NCI-H146 treated with DMSO at 0.1 percent for 48 hours (cell line): Measurements from ENCODE around the gene ANKS1B.

Source experiments
- DNase-seq: peaks from one replicate; lab custom pipeline; 2025; ENCODE audit not compliant: unreplicated experiment; lab: John Stamatoyannopoulos, UW

The ANKS1B gene

GRCh38 chr12:99029511-99030271, 955.0 kb downstream of the ANKS1B start:
- DNase-seq = no peak

GRCh38 chr12:99027461-99027860, 957.3 kb downstream of the ANKS1B start:
- no peak for DNase-seq

DNA sequence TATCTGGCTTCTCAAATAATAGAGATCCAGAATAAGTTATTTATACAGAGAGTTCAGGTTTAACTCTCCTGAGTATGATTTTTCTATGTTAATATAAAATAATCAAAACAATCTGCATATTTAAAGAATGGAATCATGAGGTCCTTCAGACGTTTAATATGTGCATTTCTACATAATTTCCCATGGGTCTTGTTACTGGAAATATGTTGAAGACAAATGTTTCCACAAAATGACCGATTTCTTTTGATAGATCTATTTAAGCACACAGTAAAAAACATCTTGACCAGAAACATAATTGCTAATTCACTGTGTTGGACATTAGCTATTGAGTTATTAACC, 957.7 kb downstream of the ANKS1B start:
- DNase-seq = no peak

GRCh38 chr12:99026332-99027054, 958.2 kb downstream of the ANKS1B start:
- DNase-seq = no peak

GRCh38 chr12:99024870-99025269, 959.9 kb downstream of the ANKS1B start:
- DNase-seq = no peak

GRCh38 chr12:99024191-99024590, 960.5 kb downstream of the ANKS1B start:
- no peak for DNase-seq

- DNase-seq = no peak
Observed at GRCh38 chr12:99020871-99021270, 963.9 kb downstream of the ANKS1B start.

DNA sequence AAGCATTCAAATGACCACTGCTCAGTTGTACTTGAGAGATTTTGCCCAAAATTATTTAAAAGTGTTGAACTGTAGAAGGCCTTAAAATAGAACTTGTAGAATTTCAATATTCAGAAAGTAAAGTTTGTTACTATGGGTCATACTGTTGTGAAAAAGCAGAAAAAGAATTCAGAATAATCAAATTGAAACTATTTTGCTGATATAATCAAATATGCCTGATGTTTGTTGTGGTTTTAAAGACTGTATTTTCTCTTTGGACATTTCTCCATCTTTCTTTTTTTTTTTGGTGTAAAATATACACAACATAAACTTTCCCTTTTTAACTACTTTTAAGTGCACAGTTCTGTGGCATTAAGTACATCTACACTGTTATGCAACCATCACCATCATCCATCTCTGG, 964.9 kb downstream of the ANKS1B start:
- DNase-seq = no peak

GRCh38 chr12:99017971-99018370, 966.8 kb downstream of the ANKS1B start:
- DNase-seq = no peak

DNA sequence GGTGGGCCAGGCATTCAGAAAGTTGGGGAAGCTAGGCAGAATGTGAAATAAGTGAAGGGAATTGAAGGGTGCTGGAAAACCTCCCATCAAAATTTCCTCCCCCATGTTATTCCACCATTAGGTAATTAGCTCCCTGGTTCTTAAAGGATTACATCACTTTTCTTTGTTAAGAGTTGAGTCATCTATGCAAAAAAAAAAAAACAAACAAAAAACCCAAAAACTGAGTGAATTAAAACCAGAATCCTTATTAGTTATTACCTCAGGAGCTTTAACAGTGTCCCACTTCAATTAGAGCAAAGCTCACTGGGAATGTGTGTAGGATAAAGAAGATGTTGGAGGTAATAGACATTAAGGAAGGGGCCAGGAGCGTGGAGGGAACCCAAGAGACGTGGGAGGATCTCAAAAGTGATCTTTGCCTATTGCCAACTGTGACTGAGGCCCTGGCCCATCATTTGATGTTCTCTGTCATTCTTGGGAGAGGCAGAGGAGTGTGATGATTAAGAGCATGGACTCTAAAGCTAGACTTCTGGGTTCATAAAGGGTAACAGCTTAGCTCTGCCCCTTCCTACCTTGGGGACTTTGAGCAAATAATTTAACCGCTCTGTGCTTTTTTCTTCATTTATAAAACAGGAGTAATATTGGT, 975.0 kb downstream of the ANKS1B start:
- DNase-seq = no peak

DNA sequence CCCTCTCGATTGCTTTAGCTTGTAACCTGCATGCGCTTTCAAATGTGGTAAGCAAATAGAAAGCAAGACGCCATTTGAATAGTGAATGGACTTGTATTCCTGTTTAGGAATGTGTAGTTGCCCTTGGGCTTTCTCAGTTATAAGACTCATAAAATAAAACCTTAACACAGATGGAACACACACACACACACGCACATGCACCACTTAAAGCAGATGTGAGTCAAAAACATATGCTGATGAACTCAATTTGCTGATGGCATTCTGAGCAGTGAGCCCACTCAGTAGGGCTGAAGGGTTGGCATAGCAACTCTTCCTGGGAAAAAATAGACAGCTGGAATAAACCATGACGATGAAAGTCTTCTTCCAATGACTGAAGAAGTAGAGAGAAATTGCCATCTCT, 979.1 kb downstream of the ANKS1B start:
- DNase-seq = no peak

GRCh38 chr12:99004799-99005466, 979.8 kb downstream of the ANKS1B start:
- DNase-seq = no peak

DNA sequence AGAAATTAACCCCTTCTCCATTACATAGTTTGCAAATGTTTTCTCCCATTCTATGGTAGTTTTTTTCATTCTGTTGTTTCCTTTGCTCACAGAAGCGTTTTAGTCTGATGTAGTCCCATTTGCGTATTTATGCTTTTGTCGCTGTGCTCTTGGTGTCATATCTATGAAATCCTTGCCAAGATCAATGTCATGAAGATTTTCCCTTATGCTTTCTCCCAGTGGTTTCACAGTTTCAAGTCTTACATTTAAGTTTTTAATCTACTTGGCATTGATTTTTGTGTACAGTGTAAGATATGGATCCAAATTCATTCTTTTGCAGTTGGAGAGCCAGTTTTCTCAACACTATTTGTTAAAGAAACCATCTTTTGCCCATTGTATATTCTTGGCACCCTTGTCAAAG, 982.0 kb downstream of the ANKS1B start:
- DNase-seq = no peak

DNA sequence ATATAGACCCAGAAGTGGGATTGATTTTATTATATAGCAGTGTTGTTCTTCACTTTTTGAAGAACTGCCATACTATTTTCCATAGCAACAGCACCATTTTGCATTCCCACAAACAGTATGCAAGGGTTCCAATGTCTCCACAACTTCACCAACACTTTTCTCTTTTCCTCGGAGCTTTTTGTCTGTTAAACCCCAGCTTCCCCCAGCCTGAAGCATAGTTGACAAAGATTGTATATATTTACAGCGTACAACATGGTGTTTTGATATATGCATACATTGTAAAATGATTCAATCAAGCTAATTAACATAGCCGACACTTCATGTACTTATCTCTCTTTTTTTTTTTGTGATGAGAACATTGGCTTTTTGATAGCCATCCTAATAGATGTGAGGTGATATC, 982.6 kb downstream of the ANKS1B start:
- DNase-seq = no peak

GRCh38 chr12:98999559-98999958, 985.2 kb downstream of the ANKS1B start:
- DNase-seq = no peak

- DNase-seq = peak; percentile 15
Observed at GRCh38 chr12:98998697-98999299, 985.9 kb downstream of the ANKS1B start.

DNA sequence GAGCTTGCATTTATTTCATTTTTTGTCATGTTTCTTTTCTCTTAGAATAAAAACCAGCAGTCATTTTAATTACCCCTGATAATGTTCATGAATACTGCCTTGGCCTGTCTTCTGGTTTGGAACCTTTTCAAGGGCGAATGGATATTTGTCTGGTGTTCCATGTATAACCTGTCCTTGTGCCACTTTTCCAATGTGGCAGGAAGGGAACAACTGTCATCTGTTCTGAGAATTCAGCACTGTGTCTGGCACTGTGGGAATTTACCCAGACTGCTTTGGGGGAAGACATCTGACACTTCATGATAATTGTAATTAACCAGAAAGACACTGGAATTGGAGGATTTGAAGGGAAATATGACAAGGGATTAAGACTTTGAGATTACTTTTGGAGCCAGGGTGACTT, 986.8 kb downstream of the ANKS1B start:
- no peak for DNase-seq

- no peak for DNase-seq
Observed at GRCh38 chr12:98990648-98991047, 994.1 kb downstream of the ANKS1B start.

DNA sequence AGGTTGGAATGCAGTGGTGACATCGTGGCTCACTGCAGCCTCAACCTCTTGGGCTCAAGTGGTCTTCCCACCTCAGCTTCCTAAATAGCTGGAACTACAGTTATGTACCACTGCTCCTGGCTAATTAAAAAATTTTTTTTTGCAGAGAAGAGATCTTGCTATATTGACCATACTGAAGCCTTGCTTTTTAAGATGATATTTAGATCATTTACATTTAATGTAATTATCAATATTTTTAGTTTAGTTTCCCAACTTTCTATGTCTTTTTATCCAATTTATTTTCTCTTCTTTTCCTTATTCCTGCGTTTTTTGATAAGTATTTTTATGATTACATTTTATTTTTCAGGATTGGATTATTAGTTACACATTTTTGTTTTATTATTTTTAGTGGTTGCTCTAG, 999.6 kb downstream of the ANKS1B start:
- no peak for DNase-seq

GRCh38 chr12:98983647-98984046, 1001.1 kb downstream of the ANKS1B start:
- DNase-seq = no peak

- no peak for DNase-seq
Observed at GRCh38 chr12:98980508-98980907, 1004.2 kb downstream of the ANKS1B start.
